T47D (cell line): ENCODE results near the gene RPP38.
A peak's percentile ranks its signal among the peaks of the same experiment; 100 is the strongest.

Experiments
- DNase-seq, 2 experiments: peaks; one replicate each; pipeline versions ENCODE4 v3.0.0 to v3.0.0-alpha.2; 2011 to 2012; ENCODE audit warnings: low read depth in 1 of 2, low spot score in 1 of 2
- JUND ChIP-seq: IDR thresholded peaks from 2 replicates; pipeline ENCODE4 v1.6.1; 2012; ENCODE audit warnings: low read depth
- in situ Hi-C: cut with HindIII; loops from 2 replicates; pipeline ENCODE4 v1.10.0; 2016; ENCODE audit warnings: low sequenced_read_pairs, low pct_unique_long_range_greater_than_20kb

Gene RPP38

DNA sequence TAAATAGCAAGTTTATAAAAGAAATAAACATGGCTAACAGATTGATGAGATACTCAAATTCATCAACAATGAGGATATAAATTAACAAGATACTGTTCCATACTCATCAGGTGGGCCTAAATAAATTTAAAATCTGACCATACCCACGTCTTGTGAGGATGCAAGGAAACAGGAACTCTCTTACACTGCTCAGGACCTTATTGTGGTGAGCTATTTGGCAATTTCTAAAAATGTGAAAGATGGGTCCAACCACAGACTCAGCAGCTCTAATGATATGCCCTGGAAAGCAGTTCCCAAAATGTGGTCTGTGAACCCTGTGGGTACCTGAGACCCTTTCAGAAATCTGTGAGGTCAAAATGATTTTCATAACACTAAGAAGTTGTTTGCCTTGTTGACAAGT is 21.5 kb downstream of the RPP38 start:
- no peak for TF ChIP-seq JUND
- in situ Hi-C loops: no loop called here
- no peak for DNase-seq

DNA sequence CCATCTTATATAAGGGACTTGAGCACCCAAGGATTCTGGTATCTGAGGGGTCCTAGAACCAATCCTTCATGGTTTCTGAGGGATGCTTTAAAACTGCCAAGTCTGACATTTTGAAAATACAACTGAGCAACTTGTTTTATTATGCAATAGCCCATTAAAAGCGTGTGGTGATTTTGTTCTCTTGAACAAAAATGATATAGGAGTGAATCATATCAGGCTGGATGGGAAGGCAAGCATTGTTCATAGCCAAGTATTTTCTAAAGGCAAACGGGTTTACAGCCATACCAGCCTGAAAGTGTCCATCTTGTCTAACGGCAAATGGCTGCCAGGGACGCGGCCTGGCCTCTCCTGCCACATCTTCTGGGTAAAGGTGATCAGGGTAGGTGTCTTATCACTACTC is 23.4 kb downstream of the RPP38 start:
- in situ Hi-C loops: no loop called here
- TF ChIP-seq JUND: no peak
- DNase-seq: no peak

DNA sequence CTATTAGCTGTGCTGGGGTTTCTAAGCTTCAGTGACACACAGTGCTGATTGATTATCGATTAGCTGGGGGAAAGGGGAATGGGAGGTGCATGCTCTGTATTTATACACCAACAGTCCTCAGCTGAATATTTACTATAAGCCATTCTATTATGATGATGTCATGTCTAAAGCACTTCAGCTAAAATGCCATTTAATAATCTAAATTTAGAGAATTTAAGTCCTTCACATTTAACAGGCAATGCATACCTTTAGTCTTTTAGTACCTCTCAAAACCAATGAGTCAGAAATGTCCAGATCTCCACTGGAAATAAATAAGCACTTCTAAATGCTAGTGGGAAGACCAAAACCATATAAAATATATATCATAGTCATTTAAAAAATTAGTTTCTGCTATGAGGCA is 24.6 kb downstream of the RPP38 start:
- DNase-seq: no peak
- TF ChIP-seq JUND: no peak
- in situ Hi-C loops: no loop called here

DNA sequence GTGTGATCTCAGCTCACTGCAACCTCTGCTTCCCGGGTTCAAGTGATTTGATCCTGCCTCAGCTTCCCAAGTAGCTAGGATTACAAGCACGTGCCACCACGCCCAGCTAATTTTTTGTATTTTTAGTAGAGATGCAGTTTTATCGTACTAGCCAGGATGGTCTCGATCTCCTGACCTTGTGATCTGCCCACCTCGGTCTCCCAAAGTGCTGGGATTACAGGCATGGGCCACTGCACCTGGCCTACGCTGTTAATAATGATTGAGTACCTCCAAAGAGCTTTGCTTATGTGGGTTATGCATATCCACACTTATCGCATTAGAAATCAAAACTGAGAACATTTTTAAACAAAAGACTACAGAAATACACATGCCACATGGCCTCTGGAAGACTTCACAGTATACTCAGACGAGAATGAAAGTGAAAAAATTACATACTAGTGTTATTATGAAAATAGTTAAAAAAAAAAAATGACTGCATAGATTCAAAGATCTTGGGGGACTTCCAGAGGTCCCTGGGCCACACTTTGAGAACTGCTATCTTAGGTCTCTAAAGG is 25.4 kb downstream of the RPP38 start:
- in situ Hi-C loops: no loop called here
- no peak for TF ChIP-seq JUND
- DNase-seq: no peak

DNA sequence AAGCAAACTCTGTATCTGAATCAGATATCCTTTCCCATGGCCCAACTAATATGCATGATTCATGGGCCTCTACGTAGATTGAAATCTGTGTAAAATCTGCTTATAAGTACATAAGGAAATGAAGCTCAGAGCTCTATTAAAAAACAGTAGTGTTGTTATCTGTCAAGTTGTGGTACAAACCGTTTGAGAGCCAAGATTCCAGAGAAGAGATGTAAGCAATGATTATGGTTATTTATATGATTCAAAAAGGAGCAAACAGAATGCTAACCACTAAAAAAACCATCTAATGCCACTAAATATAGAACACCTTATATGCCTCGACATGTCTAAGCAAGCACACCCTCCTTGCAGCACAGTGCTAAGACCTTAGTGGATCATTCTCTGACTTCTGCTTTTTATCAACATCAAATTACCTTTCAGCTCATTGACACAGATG is 26.6 kb downstream of the RPP38 start:
- peak; percentile 30 to 84 for DNase-seq
- peak; percentile 98 for TF ChIP-seq JUND
- in situ Hi-C loops: no loop called here

DNA sequence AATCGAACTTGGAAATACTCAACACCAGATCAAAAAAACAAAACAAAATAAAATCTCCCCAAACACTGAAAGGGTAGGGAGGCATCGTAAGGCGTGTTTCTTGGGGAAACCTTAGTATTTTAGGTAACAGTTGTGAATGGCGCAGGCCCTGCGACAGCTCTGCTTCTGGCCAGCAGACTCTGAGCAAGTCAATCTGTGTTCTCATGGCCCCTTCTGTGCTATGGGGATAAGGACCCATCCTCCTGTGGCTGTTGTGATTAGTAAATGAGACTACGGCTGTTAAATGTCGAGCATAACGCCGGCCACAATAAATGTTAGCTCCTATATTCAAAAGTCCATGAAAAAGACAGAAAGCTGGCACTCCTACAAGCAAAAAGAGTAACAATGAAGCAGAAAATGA is 27.0 kb downstream of the RPP38 start:
- in situ Hi-C loops: no loop called here
- DNase-seq: no peak
- no peak for TF ChIP-seq JUND

DNA sequence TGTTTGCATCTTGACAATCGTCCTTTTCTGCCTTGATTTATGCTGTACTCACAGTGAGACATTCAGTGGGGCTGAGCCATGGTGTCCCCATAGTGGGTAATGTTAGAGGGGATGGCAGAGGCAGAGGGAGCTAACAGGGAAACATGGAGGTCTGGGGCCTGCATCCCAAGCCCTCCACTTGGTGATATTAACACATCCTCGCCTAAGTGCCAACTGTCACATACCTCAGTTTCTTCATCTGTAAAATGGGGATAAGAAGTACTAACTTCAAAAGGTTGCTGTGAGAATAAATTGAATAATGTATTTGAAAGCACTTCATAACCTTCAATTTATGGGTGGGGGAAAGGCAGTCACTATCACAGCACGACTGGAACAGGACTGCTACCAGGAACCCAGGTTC is 27.8 kb downstream of the RPP38 start:
- DNase-seq: no peak
- in situ Hi-C loops: no loop called here
- TF ChIP-seq JUND: no peak

DNA sequence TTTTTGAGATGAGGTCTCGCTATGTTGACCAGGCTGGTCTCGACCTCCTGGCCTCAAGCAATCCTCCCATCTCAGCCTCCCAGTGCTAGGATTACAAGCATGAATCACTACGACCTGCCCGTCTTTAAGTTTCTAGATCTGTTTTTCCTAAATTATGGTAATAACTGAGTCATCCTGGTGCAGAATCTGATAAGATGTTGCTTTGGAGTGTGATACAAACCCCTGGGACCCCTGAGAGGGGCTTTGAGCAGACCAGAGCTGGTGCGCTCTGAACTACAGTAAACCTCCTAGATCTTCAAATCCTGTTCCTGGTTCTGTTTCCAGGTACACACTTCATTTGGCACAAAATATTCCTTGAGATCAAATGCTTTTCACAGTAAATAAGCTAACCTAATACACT is 34.2 kb downstream of the RPP38 start:
- TF ChIP-seq JUND: no peak
- in situ Hi-C loops: no loop called here
- no peak for DNase-seq

DNA sequence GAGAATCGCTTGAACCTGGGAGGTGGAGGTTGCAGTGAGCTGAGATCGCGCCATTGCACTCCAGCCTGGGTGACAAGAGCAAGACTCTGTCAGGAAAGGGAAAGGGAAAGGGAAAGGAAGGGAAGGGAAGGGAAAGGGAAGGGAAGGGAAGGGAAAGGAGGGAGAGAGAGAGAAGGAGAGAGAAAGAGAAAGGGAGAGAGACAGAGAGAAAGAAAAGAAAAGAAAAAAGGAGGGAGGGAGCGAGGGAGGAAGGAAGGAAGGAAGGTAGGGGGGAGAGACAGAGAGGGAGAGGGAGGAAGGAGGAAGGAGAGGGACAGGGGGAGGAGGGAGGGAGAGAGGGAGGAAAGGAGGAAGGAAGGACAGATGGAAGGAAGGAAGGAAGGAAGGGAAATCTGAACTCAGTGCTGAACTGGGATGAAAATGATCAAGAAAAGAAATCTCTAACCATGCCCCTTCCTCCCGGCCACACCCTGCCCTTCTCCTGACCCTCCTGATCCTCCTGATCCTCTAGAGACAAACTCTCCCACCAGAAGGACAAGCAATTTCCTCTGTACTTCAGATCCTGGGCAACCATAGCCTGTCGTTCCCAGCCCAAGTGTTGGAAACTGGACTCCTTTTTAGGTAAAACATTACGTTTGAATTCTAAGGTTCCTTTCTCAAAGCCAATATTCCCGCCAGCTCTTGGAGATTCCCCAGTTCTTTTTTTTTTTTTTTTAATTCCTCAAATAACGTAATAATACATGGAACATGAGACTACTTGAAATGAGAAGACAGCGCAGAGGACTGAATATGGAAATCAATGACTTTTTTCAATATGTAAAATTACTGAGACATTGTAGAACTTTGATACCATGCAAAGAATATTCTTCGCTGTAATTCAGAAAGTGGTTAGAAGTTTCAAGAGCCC is 39.2 kb downstream of the RPP38 start:
- in situ Hi-C loops: no loop called here
- TF ChIP-seq JUND: no peak
- DNase-seq: no peak

DNA sequence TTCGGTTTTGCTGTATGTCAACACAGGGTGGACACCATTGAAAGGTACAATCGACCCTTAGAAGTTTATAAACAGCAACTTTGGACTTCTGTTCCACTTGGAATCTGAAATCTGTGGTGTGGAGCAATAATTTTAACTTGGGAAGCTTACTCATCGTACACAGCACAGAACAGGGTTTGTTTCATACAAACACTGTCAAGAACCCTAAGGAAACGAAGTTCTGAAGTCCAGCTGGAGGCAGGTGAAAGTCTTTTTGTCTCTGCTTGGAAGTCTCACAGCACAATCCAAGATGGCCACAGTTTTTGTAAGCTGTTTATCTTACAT is 39.8 kb downstream of the RPP38 start:
- in situ Hi-C loops: no loop called here
- TF ChIP-seq JUND: no peak
- DNase-seq: no peak

DNA sequence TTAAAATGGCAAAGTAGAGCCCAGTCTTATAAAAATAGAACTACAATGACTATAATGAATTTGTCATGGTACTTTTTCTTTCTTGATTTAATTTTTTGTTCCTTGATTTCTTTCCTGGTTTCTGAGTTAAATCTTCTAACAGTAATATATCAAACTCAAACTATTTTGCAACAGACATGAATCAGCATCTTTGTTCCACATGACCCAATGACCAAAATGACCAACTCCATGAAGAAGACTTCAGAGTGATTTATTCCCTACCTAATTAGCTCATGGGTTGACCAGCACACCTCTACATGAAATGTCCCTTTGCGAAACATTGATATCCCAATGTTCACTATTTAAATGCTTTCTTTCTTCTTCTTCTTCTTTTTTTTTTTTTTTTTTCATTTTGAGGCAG is 40.5 kb downstream of the RPP38 start:
- no peak for DNase-seq
- TF ChIP-seq JUND: no peak
- in situ Hi-C loops: no loop called here

DNA sequence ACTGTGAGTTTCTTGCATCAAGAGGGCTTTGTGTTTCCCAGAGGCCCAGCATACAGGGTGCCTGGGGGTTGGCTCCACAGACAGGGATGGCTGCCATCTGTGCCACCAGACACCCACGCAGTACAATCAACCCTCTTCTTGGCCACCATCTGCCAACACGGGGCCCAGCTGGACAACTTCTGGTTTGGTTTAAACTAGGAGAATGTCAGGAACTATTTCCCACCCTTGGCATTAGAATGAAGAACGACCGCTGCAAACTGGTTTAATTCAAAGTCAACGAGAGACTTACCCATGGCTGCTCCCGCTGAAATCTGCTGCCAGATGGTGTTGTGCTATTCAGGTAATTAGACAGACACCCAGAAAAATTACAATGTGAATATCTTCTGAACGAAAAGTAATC is 43.5 kb downstream of the RPP38 start:
- no peak for TF ChIP-seq JUND
- in situ Hi-C loops: no loop called here
- no peak for DNase-seq

DNA sequence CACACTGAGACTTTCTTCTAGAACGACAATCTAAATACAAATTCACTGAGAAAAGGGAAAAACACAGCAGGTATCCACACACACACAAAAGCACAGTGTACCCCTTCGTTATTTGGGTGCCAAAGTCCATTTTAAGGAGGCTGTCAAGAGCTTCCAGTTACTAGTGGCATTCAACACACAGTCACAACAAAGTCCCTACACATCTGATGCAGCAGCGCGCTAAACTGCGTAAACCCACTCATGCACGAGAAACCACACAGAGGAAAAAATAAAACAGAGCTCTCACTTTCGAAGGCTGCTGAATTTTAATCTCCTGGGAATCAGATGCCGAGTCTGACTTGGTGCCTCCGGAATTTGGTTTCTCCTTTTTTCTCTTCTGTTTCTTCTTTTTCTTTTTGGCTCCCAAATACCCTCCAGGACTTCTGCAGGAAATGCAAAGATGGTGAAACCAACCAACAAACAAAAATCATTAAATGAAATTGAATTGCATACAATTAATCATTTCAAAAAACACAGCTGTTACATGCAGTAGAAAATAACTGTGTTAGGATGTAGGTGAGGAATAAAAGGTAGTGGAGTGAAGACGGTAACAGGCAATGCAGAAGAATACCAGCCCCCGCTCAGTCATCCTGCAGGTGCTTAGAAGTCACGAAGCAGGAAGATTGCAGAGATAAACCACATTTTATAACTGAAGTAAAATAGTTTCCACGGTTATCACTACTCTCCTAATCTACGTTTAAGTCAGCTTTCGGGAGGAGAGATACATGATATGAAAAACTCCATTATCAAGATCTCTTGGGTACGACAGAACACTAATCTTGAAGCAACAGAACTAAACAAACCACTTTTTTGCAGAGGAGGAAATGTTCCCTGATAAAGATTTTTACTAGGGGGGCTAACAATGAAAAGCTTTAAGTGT is 44.2 kb downstream of the RPP38 start:
- TF ChIP-seq JUND: no peak
- in situ Hi-C loops: no loop called here
- no peak for DNase-seq
